ENCODE results near the gene STARD5.

The STARD5 gene

DNA sequence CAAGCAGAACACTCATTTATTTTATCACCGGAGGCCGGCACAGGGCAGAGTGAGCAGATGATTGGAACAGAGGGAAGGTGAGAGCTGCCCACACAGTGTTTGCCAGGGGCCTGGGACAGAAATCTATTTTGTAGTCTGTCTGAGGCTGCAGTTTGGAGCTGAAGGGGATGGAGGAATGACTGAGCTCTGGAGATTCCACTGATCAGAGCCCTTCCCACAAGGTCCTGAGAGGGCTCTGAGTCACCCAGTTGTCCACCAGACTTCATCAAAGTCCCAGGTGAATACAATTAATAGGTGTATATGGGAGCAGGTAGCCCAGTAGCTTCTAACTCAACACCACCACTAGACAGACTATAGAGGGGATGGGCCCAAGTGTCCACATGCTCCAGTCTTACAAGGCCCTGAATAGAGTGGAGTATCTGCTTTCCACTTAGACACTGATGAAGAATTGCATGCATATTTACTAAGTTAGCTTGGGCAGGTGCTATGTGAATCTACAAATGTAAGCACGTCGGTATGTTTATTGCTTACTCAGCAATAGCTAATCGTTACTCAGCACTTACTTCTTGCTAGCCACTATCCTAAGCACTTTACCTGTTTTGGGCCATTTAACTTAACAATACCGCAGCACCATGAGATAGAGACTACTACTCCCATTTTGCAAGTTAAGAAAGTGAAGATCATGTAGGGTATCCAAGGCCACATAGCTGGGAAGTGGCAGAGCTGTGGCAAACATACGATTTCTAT, 2.7 kb upstream of the STARD5 start:
- no peak for DNase-seq (ENCODE audit: low read depth)
- H3K4me3 ChIP-seq (ENCODE audit: control insufficient read depth, low read depth, low read length) = no peak overlapping the region
- TF ChIP-seq, protein P1, sequence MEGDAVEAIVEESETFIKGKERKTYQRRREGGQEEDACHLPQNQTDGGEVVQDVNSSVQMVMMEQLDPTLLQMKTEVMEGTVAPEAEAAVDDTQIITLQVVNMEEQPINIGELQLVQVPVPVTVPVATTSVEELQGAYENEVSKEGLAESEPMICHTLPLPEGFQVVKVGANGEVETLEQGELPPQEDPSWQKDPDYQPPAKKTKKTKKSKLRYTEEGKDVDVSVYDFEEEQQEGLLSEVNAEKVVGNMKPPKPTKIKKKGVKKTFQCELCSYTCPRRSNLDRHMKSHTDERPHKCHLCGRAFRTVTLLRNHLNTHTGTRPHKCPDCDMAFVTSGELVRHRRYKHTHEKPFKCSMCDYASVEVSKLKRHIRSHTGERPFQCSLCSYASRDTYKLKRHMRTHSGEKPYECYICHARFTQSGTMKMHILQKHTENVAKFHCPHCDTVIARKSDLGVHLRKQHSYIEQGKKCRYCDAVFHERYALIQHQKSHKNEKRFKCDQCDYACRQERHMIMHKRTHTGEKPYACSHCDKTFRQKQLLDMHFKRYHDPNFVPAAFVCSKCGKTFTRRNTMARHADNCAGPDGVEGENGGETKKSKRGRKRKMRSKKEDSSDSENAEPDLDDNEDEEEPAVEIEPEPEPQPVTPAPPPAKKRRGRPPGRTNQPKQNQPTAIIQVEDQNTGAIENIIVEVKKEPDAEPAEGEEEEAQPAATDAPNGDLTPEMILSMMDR (IDR thresholded peaks at IDR 0.05; ENCODE audit: control insufficient read depth, insufficient read depth, low read depth, low read length, missing control alignments) = no peak

DNA sequence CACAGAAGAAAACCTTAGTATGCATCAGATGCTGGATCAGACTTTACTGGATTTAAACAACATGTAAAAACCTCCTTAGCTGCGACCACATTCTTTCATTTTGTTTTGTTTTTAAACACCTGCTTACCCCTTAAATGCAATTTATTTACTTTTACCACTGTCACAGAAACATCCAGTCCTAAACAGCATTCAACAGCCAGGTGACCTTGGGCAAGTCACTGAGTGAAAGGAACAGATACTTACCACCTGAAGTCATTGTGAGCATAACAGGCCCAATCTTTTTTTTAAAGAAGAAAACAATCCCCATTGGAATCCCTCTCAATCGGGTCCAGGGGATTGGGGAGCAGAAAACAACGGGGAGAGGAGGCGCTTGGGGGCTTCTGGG, 390 bp downstream of the STARD5 start:
- no peak for DNase-seq (ENCODE audit: low read depth)
- peak overlapping the region; percentile 85 for H3K4me3 ChIP-seq (ENCODE audit: control insufficient read depth, low read depth, low read length)
- TF ChIP-seq, protein P1 (IDR thresholded peaks at IDR 0.05; ENCODE audit: control insufficient read depth, insufficient read depth, low read depth, low read length, missing control alignments) = no peak

DNA sequence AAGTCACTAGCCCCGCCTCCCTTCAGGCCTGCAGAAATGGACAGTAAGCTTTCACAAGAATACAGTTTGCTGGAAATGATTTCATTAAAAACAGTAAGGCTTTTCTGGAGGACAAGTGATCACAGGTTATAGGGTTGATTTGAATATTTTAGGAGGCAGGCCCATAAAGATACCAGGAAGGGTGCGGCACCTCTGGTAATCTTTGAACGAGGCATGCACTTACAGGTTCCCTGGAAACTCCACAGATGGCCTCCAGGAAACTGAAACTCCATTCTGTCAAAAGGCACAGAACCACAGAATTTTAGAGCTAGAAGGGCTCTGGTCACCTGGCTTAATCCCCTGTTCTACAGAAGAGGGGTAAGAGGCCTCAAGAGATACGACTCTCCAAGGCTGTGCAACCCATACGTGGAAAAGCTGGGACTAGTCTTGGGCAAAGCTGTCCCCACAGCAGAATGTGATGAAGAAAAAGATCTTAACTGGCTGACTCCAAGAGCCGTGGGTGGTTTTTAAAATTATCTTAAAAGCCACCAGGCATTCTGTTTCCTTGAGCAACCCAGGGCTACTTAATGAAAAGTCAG, 1.2 kb downstream of the STARD5 start:
- TF ChIP-seq, protein P1 (IDR thresholded peaks at IDR 0.05; ENCODE audit: control insufficient read depth, insufficient read depth, low read depth, low read length, missing control alignments) = no peak
- DNase-seq (ENCODE audit: low read depth) = no peak
- H3K4me3 ChIP-seq (ENCODE audit: control insufficient read depth, low read depth, low read length) = no peak overlapping the region

GRCh38 chr15:81321667-81322066, 2.3 kb downstream of the STARD5 start:
- H3K4me3 ChIP-seq (ENCODE audit: control insufficient read depth, low read depth, low read length) = no peak overlapping the region
- TF ChIP-seq, protein P1 (IDR thresholded peaks at IDR 0.05; ENCODE audit: control insufficient read depth, insufficient read depth, low read depth, low read length, missing control alignments) = no peak
- DNase-seq (ENCODE audit: low read depth) = no peak

GRCh38 chr15:81317642-81318017, 6.3 kb downstream of the STARD5 start:
- no peak for DNase-seq (ENCODE audit: low read depth)
- TF ChIP-seq, protein P1 (IDR thresholded peaks at IDR 0.05; ENCODE audit: control insufficient read depth, insufficient read depth, low read depth, low read length, missing control alignments) = no peak
- H3K4me3 ChIP-seq (ENCODE audit: control insufficient read depth, low read depth, low read length) = no peak overlapping the region

DNA sequence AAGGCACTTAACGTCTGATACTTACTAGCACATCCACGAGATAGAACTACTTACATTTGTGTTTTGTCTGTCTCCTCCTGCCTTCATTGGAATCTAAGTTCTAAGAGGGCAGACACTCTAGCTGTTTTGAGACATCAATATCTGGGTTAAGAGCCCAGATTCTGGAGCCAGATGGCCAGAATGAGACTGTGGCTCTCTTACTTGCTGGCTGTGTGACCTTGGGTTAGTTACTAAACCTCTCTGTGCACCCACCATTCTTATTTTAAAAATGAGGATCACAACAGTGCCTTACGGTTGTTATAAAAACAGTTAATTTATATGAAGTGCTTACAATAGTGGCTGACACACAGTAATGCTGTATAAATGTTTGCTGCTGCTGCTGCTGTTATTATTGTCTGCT, 7.7 kb downstream of the STARD5 start:
- TF ChIP-seq, protein P1 (IDR thresholded peaks at IDR 0.05; ENCODE audit: control insufficient read depth, insufficient read depth, low read depth, low read length, missing control alignments) = no peak
- DNase-seq (ENCODE audit: low read depth) = no peak

More for the DNA sequence above, 7.7 kb downstream of the STARD5 start:
- no peak overlapping the region for H3K4me3 ChIP-seq (ENCODE audit: control insufficient read depth, low read depth, low read length)

Data from AG09309 (cell line).